Kidney capillary endothelial cell (primary cell): ENCODE data around the gene ANKRD44.

Source experiments
- DNase-seq: peaks from one replicate; pipeline ENCODE4 v3.0.0-alpha.2; 2018; ENCODE audit warnings: low spot score

ANKRD44 gene

DNA sequence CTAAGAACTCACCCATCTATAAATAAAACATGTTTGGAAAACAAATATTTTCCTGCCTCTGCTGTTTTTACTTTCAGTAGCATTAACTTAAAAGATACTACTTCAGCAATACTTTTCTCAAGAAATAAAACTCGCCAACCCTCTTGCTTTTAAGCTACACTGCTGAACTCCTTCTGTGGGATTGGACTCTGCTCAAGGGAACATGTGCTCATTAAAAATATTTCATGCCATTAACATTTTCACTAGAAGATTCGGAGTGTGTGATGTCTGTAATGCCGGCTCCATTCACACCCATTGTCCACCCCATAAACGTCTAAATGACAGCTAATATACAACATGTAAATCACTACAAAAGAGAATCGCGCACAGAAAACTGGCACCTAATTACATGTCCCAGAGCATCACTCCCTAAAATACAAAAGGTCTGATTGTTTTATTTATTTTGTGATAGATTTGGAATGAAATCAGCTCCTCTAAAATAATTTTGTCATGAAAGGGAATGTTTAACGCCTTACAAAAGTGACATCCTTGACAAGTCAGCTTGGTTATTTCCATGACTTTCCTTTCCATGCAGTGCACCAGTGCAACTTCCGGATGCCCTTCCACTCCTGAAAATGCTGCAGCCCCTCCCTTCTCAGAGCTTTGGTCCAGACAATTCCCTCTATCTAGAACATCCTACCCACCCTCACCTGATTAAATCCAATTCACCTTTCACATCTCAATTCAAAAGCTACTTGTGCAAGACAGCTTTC, 73.1 kb downstream of the ANKRD44 start:
- DNase-seq, result no peak

DNA sequence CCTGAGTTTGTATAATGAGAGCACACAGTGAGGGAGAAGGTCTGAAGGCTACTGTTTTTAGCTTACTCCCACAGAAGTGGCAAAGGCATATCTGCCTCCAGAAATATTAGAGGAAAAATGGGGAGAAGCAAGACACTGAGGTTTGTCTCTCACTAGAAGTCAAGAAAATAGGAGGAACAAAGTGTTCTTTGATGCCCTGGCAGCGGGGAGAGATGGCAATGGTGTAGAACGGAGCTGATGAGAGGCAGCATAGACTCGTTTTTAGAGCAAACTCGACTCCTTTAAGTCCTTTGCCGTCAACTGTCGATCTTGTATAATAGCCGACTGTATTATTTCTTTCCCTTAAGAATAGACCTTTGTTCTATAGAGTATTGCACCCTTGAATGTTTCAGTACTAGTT, 73.8 kb downstream of the ANKRD44 start:
- no peak for DNase-seq

DNA sequence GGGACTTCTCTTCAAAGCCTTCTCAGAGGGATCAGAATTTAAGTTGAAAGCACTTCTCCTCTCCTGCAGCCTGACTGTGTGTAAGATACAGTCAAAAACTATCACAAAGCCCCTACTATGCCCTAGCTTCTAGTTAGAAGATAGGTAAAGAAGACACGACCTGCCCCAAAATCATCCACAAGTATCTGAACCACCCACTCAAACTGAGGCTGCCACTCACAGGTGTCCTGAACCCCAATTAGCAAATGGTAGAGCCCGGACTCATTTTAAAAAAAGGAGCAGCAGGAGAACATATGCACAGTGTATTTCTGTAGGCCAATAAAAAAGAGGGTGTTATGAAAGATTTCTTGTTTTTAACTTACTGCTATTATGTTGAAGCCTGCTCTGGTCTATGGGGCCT, 74.4 kb downstream of the ANKRD44 start:
- no peak for DNase-seq

DNA sequence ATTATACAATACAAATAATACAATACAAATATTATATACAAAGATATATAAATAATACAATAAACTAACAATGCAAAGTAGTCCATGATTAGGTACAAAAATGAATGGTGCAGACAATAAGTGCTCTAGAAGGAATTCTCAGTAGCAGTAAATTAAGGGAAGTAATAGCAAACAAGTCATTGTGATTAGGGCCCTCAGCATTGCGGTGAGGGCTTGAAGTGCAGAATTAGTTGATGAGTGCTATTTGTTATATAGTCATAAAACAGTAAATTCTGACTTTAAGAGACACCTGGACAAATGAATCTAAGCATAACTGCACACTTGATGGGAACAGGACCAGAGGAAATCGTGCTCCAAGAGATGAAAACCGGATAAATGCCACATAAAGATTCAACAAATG, 74.9 kb downstream of the ANKRD44 start:
- DNase-seq, result no peak

DNA sequence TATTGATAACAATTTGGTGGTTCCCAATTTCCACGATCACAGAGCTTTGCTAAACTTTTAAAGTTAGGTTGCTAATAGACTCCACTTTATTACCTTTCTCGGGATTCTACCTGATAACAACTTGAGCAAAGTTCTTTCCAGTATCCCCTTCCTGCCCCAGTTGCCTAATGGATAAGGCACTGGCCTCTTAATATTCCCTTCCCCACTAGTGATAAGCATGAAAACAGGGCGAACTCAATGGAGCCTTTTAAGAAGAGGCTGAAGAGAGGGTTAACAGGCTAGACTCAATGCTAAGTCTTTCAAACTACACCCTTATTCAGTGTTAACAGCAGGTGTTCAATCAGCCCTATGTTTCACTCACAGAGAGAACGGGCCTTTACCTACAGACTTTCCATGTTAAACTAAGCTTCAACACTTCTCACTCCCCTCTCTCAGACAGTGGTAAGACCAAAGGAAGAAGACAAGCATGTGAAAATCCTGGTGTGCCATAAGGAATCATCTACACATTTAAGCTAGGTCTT, 75.8 kb downstream of the ANKRD44 start:
- DNase-seq, result no peak

DNA sequence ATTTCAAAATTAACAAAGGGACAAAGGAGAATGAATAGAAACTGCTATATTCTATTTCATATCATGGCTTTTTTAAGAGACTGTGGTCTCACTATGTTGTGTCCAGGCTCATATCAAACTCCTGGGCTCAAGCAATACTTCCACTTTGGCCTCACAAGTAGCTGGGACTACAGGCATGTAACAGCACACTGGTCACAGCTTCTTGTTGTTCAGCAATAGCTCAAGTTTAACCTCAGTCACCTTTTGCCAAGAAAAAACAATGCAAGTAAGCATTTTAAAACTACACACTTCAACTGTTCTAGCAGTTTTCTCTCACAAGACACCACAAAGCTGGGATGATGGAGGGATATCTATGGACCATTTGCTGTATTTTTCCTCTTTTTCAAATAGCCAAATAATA, 77.1 kb downstream of the ANKRD44 start:
- DNase-seq, result no peak

DNA sequence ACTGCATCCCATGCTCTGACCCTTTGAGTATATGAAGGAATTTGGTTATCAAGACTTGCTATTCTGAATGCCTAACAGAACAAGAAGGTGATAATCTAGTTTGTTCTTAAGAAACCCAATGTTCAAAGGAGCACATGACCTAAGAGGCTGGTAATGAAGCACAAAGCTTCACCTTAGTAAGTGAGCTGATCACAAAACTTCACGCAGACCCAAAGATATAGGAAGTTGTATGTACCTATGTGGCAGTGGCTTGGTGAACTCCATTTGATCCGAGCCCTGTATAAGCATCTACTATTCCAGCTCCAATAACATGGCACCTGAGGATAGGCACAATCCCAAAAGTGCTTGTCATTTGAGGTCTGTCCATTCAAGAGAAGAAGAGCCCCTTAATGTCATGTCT, 78.6 kb downstream of the ANKRD44 start:
- no peak for DNase-seq

DNA sequence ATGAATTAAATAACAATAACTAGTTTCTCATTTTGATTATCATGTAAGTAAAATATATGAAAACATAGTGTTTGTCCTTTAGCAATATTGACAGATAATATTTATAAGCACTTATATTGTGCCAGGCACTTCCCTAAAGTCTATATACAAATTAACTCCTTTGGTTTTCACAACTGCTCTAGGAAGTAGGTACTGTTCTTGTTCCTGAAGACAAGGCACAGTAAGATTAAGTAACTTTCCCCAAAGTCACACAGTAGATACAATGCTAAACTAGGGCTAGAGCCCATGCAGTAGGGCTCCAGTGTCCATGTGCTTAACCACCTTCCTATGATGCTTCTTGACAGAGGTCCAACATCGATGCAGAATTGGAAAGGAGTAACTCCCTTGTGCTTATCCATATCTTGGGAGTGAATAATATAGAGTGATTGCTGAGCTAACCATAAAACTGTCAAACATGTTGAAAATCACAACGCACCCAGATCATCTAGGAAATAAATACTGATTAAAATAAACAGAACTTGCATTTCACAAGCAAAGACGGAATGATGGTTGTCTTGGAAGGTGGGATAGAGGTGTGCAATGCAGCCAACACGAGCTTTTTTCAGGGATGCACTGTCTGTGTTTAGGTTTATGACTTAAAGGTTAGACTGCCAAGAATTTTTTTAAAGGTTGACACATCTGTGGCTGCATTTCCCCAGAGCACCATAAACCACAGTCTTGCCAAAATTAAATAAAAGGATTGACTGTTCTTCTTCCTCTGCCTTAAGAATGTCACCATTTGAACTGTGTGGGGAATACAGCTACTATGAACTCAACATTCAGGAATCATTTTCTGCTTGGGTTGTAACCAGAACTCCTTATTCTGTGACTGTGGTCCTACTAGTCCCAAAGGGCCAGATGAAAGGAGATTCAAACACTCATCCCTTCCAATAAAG, 80.8 kb downstream of the ANKRD44 start:
- DNase-seq, result no peak

DNA sequence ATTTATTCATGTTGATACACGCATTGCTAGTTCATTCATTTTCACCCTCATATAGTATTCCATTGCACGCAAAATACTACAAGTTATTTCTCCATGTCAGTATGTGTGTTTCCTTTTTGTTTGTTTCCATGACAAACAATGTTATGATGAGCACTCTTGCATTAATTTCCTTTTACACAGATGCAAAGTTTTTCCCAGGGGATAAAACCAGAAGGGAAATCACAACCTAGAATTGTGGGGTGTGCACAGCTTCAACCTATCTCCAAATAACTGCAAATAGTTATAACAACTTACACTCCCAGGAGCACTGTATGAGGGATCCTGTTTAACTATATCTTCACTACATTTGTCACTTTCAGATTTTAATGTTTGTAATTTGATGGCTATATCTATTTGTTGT, 87.1 kb downstream of the ANKRD44 start:
- DNase-seq, result no peak

DNA sequence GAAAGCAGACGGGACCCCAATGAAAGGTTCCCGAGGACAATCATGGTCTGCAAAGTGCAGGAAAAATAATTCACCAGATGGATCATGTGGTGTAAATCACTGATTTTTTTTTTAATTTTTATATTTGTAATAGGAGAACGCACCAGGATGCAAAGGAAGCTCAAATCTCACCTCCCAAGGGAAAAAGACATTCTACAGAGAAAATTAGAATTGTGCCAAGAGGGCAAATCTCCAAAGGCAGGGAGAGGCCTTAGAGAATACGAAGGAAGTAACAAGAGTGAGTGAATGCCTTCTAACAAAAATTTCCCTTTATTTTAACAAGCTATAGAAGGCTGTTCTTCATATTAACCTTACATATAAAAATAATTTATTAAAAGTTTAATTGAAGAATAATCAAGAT, 90.9 kb downstream of the ANKRD44 start:
- DNase-seq, result no peak

DNA sequence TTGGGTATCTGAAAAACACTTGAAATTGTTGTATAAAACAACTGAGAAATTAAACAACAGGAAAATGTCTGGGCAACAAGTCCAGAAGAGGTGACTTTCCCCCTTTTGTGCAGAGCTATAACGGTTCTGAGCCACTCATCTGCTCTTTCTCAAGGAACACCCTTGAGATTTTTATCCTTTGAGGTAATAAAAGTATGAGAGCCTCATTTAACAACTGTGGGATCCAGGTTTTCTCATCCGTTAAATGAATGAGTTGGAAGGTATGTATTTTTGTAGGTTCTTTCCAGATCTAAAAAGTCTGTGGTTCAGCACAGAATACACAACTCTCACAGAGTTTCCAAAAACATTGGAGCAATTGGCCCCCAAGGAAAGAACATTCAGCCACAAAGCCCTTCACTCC, 93.0 kb downstream of the ANKRD44 start:
- DNase-seq, result no peak

DNA sequence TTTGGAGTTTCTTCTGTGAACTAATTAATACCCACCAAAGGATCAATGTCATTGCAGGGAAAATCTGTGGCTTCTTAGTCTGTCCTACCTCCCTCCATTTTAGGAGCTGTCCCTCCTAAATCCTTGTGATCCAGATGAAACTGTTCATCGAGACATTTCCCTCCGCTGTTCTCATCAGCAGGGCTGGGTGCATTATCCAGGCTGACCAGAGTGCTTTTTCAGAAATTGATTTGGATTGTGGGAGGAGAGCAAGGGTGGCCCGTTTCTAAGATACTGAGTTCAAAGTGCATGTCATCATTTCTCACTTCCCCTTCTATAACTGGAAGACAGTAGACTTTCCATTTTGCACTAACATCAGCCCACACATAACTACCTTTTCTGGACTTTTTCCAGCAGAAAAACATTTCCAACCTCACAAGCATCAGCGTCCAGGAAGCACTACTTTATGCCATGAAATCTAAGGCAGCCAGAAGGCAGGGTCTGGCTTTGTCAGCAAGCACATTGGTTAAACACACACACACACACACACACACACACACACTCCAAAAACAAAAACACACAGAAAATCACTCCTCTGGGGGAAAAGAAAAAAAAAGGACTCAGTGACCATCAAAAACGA, 94.1 kb downstream of the ANKRD44 start:
- no peak for DNase-seq

DNA sequence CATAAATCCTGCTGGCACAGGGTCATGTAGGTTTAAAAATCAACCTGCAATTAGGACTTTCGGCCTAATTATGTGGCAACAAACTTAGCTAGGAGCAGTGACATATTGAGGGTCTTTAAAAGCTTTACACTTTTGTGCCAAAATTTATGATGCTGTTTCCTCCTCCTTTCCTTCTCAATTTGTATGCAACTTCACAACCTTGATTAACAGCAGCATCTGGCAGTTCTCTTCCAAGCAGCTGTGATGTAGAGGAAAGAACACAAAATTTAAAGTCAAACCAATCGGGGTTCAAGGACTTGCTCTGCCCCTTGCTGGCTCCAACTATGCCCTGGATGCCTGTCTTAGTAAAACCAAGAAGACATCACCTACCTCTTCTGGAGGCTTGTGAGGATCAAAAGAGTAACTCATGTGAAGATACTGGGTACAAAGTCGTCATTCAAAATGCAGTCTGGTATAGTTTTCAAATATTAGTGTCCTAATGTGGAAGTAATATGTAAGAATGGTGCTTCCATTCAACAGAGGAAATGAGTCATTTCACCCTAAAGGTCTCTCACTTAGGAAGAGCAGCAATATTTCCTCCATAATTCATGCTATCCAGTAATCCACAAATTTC, 94.7 kb downstream of the ANKRD44 start:
- peak; percentile 48 for DNase-seq

DNA sequence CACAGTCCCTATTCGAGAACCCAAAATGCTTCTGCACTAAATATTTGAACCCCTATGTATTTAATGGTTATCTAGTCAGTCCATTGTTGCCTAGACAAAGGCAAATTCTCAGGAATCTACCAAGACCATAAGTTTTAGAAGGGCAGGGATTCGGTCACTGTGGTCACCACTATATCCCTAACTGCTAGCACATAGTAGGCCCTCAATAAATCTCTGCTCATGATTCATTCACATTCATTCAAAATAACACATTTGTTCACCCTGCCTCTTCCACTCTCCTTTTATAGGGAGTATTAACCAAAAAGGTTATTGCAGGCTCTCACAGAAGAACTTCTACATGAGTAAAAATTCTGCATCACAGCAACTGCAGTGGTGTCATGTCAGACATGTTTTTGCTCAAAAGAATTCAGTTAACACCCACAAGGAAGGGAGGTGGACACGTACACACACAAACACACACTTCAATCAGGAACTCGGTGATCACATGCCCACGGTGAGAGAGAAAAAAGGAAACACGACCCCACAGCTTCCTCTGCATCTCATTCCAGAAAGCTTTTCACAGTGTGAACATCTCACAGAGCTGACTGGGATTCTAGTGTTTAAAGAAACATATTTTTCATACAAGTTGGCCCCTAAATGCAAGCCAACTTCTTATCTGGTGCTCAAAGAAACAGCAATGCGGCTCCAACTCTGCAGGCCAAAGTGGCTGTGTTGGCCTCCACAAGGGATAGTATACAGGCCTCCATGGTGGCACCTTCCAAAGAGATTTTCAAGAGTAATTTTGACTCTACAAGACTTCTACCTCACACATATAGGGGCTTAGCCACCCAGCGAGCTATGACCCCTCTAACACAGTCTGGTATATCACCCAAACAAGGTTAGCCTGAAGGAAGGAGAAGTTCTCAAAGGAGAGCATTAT, 98.0 kb downstream of the ANKRD44 start:
- no peak for DNase-seq

DNA sequence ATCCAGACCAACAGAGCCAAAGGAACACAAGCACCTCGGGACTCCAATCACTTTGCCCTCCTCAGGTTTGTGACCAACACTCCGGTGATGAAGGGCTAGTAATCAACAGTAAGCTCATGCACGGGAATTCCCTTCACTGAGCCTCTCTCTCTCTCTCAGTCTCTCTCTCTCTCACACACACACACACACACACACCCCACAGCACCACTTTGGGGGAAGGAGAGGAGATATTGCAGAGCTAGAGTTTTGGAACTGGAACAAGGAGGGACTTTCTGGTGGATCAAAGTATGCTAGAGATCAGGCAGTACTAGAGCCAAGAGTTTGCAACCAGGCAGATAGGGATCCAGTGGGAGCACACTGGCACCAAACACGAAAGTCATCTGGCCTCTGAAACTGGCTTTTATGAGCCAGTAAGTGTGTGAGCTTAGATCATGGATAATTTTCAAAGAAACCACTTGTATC, 98.7 kb downstream of the ANKRD44 start:
- no peak for DNase-seq

DNA sequence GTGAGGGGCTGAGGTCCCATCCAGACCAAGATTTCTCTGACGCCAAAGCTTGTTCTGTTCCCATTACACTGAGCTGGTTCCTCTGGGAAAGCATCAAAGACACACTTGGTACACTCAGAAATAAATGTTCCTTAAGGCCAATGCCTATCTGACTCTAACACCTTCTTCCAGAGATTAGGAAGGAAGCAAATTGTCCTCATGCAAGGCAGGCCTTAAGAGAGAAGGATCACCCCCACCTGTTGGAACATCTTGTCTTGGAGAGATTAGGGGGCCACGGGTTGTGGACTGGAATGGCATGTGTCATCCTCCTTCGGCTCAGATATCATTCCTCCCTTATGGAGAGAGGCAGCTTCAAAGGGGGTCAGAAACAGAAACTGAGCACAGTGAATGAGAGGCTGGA, 100.2 kb downstream of the ANKRD44 start:
- no peak for DNase-seq

DNA sequence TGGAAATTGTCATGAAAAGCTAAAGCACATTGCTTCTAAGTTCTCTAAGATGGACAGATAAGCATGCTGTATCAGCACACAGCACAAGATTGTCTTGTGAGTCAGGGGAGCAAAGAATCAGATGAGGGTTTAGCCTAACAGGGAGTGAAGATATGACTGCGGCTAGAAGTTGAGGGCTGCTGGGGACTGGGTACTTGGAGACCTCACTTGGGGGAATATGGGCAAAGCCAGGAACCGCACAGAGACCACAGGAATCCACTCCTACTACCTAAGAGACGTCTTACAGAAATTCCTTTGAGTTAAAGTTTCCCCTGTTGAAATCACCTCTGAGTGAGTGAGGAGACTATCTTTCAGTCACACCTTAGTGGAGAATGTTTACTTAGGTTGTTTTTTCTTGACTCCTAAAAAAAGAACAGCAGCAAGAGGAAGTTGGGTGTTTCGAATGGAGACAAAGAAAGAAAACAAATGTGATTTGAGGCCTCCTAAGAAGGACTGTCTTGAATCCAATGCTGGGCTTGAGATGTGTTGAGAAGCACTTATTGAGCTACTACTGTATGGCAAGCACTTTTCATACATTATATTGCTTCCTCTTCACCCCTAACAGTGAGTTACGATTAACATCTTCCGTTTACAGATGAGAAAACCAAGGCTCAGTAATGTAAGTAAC, 100.7 kb downstream of the ANKRD44 start:
- no peak for DNase-seq

DNA sequence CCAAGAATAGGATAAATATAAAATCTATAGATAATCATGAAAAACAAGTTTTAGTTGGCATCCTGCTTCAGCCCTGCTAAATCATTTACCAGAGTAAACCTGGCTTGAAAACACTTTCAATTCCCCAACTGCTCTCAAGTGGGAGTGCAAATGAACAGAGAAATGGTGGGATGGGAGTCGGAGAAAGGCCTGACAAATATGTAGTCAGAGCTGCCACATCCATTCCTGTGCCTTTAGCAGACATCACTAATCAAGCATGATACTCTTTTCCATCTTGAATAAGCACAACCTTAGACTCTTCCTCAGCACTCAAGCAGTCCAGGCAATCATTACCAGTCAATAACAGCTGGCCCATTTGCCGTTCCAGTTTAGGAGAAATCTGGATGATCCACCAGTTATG, 101.3 kb downstream of the ANKRD44 start:
- no peak for DNase-seq

DNA sequence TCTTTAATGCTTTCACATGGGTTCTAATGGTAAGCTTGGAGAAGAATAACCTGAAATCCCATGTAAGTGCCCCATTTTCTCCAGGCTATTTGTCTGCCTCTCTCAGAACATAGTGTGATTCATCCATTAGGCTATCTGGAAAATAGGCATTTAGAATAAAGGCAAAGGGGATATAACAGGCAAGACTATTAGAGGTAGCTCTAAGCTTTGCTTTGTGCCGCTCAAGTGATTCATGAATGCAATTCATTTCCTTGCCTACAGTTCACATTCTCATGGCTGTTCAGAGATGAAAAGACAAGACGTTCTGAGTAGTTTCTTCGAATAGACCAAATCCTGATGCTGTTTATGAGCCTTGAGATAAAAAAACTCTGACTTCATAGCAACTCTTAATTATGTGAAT, 101.7 kb downstream of the ANKRD44 start:
- DNase-seq, result no peak

DNA sequence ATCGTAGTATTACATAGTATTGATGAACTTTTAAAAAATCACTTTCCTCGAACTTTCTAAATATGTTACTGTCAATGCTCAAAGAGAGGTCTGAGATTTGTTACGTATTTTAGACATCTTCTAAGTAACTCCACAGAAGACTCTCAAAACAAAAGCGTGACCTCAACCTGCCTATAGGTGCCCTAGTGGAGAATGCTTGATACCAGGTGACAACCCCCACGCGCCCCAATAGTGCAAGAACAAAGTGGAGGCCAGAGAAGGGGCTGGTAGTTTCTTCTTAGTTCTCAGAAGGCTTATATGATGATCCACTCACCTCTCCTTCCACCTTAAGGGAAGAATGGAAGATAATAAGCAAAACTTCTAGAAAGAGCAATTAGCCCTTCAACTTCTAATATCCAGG, 102.6 kb downstream of the ANKRD44 start:
- no peak for DNase-seq

DNA sequence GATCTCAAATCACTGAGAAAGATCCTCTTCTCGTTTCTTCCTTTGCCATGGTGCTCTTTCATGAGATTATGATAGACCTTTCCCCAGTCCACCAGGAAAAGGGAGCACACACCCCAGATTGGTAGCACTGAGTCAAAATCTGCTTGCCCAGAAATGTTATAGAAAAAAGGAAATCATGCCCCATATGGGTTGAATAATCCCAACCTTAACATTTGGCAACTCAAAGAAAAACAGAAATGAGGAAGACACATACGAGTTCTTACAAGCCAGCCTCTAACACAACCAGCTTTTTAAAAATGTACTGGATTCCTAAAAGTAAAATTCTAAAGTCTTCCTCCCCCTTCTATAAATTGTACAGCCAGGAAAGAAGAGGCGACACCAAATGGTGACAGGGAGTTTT, 103.0 kb downstream of the ANKRD44 start:
- DNase-seq, result no peak
